Neural crest cell (in vitro differentiated cells): Measurements from ENCODE around the gene APCDD1L. TPM values are rescaled to one million over a fixed set of nuclear protein-coding genes. Genes with fewer than 3 reads are reported as not detected.

Source experiments
- DNase-seq: peaks from one replicate; pipeline ENCODE4 v3.0.0; 2021; ENCODE audit warnings: low read depth, mixed read lengths, low spot score
- H3K27ac Mint-ChIP-seq: one replicate; pipeline ENCODE4 v1.8.0; 2021; ENCODE audit warnings: mild to moderate bottlenecking, mixed read lengths; ENCODE audit not compliant: unreplicated experiment
- H3K27me3 Mint-ChIP-seq: 2 replicates; pipeline ENCODE4 v1.8.0; 2021; ENCODE audit warnings: low read depth, mild to moderate bottlenecking, mixed read lengths
- H3K36me3 Mint-ChIP-seq: 2 replicates; pipeline ENCODE4 v1.8.0; 2021; ENCODE audit warnings: low read depth, mild to moderate bottlenecking, mixed read lengths
- H3K4me1 Mint-ChIP-seq: 2 replicates; pipeline ENCODE4 v1.8.0; 2021; ENCODE audit warnings: mixed read lengths
- H3K4me3 Mint-ChIP-seq: one replicate; pipeline ENCODE4 v1.8.0; 2021; ENCODE audit warnings: mild to moderate bottlenecking, mixed read lengths
- H3K9me3 Mint-ChIP-seq: 2 replicates; pipeline ENCODE4 v1.8.0; 2021; ENCODE audit warnings: mixed read lengths
- CTCF ChIP-seq: fragments of 200-600 bp; sonication (generic); conservative IDR thresholded peaks from 2 replicates; pipeline ENCODE4 v1.5.0; 2021; ENCODE audit warnings: antibody characterized with exemption, mild to moderate bottlenecking
- total RNA-seq: library from RNA; stranded (reverse); gene quantifications from 2 replicates; pipeline ENCODE4 v1.2.1, GENCODE V29; 2021

APCDD1L gene
- total RNA-seq, 1 donor from 2014 or later = not detected

- H3K4me3 Mint-ChIP-seq = no peak overlapping the region
- DNase-seq = no peak
- no peak for TF ChIP-seq CTCF
Measured at GRCh38 chr20:58480551-58481336, 34.5 kb downstream of the APCDD1L start.

GRCh38 chr20:58479726-58480440, 35.3 kb downstream of the APCDD1L start:
- no peaks in the 10 kb centered on the region for H3K27me3 Mint-ChIP-seq
- peaks cover 17% of the 10 kb centered on the region for H3K9me3 Mint-ChIP-seq
- no peak overlapping the region for H3K4me3 Mint-ChIP-seq
- TF ChIP-seq CTCF = no peak
- H3K27ac Mint-ChIP-seq = no peak overlapping the region
- H3K36me3 Mint-ChIP-seq = peaks cover 14% of the 10 kb centered on the region
- H3K4me1 Mint-ChIP-seq = peaks cover 8% of the 10 kb centered on the region
- DNase-seq = no peak

More at GRCh38 chr20:58480551-58481336, 34.5 kb downstream of the APCDD1L start:
- Mint-ChIP-seq H3K36me3 (peaks cover 14% of the 10 kb centered on the region), H3K27ac (no peak overlapping the region), H3K27me3 (no peaks in the 10 kb centered on the region), H3K9me3 (peaks cover 17% of the 10 kb centered on the region), H3K4me1 (peaks cover 8% of the 10 kb centered on the region)

DNA sequence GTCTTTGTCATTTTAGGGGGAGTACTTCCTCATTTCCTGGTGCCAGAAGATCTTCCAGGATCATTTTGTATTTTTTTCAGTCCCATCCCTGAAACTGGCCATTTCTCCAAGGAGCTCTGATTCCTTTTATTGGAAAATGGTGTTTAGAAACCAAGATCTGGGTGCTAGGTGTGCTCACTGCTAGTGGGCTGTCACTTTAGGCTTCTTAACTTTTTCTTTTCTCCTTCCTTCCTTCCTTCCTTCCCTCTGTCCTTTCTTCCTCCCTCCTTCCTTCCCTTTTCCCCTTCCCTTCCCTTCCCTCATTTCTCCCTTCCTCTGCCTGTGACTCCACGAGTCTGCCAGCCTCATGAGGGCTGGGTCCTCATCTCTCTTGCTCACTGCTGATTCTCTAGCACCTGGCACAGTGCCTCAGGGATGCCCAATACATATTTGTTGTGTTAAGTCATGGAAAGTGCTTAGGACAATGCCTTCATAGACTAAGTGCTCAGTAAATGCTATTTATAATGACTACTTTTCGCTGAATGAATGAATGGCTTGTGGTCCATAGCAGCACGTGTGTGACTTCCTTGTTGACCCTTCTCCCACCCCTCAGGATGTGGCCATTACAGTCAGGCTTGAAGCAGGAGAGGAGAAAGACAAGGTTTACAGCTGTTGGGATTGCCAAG, 36.9 kb downstream of the APCDD1L start:
- no peak for DNase-seq
- H3K9me3 Mint-ChIP-seq = peaks cover 14% of the 10 kb centered on the region

DNA sequence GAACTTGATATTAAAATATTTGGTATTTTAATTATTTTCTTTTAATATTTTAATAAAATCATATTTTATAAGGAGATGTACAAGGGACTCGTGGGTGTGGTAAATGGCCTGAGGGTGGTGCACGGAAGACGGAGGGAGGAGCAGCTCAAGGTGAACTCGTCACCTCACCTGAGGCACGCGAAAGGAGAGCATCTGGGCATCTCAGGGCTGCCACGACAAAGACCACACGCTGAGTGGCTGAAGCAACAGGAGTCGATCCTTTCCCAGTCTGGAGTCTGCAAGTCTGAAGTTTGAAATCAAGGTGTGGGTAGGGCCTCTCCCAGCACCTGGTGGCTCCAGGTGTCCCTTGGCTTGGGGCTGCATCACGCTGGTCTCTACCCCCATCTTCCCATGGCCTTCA, 39.7 kb downstream of the APCDD1L start:
- Mint-ChIP-seq H3K27me3 (no peaks in the 10 kb centered on the region), H3K27ac (no peak overlapping the region), H3K4me3 (no peak overlapping the region), H3K36me3 (peaks cover 7% of the 10 kb centered on the region), H3K9me3 (peaks cover 9% of the 10 kb centered on the region), H3K4me1 (no peaks in the 10 kb centered on the region)
- DNase-seq = no peak
- no peak for TF ChIP-seq CTCF

More for the DNA sequence above, 36.9 kb downstream of the APCDD1L start:
- peaks cover 8% of the 10 kb centered on the region for H3K4me1 Mint-ChIP-seq
- no peaks in the 10 kb centered on the region for H3K27me3 Mint-ChIP-seq
- H3K4me3 Mint-ChIP-seq = no peak overlapping the region
- no peak overlapping the region for H3K27ac Mint-ChIP-seq
- H3K36me3 Mint-ChIP-seq = peaks cover 12% of the 10 kb centered on the region
- TF ChIP-seq CTCF = no peak
